ENCODE measurements around the gene PLB1. TPM values are rescaled to one million over a fixed set of nuclear protein-coding genes. Genes with fewer than 3 reads are reported as not detected.
"Not testable (repeated sequence)": the region's sequence is repeated elsewhere in the genome, so short reads cannot be mapped to it uniquely, and the experiment has no call there.

The PLB1 gene
- total and polyA plus RNA-seq, 2 experiments from 2014 or later: 0.06 to 0.21 TPM

DNA sequence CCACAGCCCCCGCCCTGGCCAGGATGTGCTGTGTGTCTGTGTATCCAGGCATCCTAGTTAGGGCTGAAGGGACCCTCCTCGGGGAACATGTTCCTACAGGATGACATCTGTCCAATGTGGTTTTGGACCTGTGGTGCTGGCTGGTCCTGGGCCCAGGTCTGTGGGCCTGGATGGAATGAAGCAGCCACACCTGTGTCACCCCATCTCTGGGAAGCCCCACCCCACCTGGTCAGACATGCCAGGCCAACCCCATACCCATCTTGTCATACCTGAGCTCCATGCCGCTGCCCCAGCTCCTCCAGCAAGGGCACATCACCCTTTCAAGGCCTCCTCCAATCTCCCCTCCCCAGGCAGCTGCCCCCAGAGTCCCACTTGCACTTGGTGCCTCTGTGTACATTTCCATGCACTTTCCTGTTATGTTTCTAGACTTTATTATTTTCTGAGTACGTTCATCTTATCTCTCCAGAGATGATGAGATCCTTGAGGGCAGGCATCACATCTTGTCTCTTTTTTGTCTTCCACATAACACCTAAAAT is 24.1 kb upstream of the PLB1 start:
- Mint-ChIP-seq H3K4me1 (no peaks in the 10 kb centered on the region; the same call in 2 of the 3 replicates), H3K4me3 (no peak overlapping the region), H3K36me3 (ENCODE audit: low read depth) (no peaks in the 10 kb centered on the region; the same call in 1 of the 3 replicates), H3K27me3 (ENCODE audit: insufficient read depth, low read depth, poor library complexity) (peaks cover 4% of the 10 kb centered on the region), H3K9me3 (peaks cover 11% of the 10 kb centered on the region), H3K27ac (no peak overlapping the region)
- H3F3A ChIP-seq (replicated peaks; ENCODE audit: low read depth): no peaks in the 10 kb centered on the region
- no peaks in the 10 kb centered on the region for H3K4me1 ChIP-seq (ENCODE audit: insufficient read depth)
- TF ChIP-seq STAT1 (IDR thresholded peaks at IDR 0.05; ENCODE audit: unreplicated experiment) (no peak), CREB1 (CRISPR knock-in tag; IDR thresholded peaks at IDR 0.05; ENCODE audit: low read depth) (no peak), ZNF331 (CRISPR knock-in tag; IDR thresholded peaks at IDR 0.05; ENCODE audit: low read depth) (no peak)
- H3K4me3 ChIP-seq: no peak overlapping the region
- H4K20me1 ChIP-seq (replicated peaks; ENCODE audit: insufficient read depth): no peaks in the 10 kb centered on the region
- ATAC-seq (no peak), DNase-seq (ENCODE audit: low spot score) (no peak)
- peaks cover 4% of the 10 kb centered on the region; the same call in 1 of the 2 replicates for H3K9me2 ChIP-seq (ENCODE audit: insufficient read depth)
- H3K36me3 ChIP-seq (ENCODE audit: insufficient read depth): no peaks in the 10 kb centered on the region
- no peaks in the 10 kb centered on the region for H3K27me3 ChIP-seq (ENCODE audit: insufficient read depth)
- no peak overlapping the region for H3K27ac ChIP-seq (ENCODE audit: low read depth)
- no peaks in the 10 kb centered on the region for H3K79me2 ChIP-seq (replicated peaks; ENCODE audit: insufficient read depth)
- H2AFZ ChIP-seq: no peak overlapping the region
- H3K4me2 ChIP-seq: no peak overlapping the region

DNA sequence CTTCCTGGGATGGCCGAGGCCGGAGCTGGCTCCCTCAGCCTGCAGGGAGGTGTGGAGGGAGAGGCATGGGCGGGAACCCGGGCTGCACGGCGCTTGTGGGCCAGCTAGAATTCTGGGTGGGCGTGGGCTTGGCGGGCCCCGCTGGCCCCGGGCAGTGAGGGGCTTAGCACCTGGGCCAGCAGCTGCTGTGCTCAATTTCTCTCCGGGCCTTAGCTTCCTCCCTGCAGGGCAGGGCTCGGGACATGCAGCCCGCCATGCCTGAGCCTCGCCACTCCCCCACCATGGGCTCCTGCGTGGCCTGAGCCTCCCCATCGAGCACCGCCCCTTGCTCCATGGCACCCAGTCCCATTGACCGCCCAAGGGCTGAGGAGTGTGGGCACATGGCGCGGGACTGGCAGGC is 23.2 kb upstream of the PLB1 start:
- H3K36me3 ChIP-seq (ENCODE audit: insufficient read depth); H3K4me2 ChIP-seq; H3K4me3 Mint-ChIP-seq; H3K9me2 ChIP-seq (ENCODE audit: insufficient read depth); H3K4me1 ChIP-seq (ENCODE audit: insufficient read depth); H3K79me2 ChIP-seq (replicated peaks; ENCODE audit: insufficient read depth); ATAC-seq; H3K4me1 Mint-ChIP-seq; DNase-seq (ENCODE audit: low spot score); H3K4me3 ChIP-seq; H3F3A ChIP-seq (replicated peaks; ENCODE audit: low read depth); H3K36me3 Mint-ChIP-seq (ENCODE audit: low read depth); H3K27me3 ChIP-seq (ENCODE audit: insufficient read depth); H2AFZ ChIP-seq; H3K27ac ChIP-seq (ENCODE audit: low read depth); H4K20me1 ChIP-seq (replicated peaks; ENCODE audit: insufficient read depth); H3K27ac Mint-ChIP-seq; H3K27me3 Mint-ChIP-seq (ENCODE audit: insufficient read depth, low read depth, poor library complexity): not testable (repeated sequence)
- H3K9me3 Mint-ChIP-seq: peaks cover 11% of the 10 kb centered on the region

DNA sequence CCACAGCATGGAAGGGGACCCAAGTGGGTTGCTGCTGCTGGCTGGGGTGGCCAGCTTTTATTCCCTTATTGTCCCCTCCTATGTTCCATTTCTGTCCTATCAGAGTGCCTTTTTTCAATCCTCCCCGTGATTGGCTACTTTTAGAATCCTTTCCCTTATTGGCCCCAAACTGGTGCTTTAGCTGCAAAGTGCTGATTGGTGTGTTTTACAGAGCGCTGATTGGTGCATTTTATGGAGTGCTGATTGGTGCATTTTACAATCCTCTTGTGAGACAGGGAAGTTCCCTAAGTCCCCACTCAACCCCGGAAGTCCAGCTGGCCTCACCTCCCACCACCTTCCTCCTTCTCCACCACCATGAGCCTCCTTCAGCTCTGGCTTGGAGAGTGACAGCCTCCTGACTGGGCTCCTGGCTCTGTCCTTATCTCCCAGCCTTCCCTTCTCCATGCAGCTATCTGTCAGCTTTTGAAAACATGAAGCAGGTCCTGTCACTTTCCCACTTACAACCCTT is 20.7 kb upstream of the PLB1 start:
- H3K36me3 Mint-ChIP-seq (ENCODE audit: low read depth): no peaks in the 10 kb centered on the region; the same call in 1 of the 3 replicates
- TF ChIP-seq NANOG (IDR thresholded peaks at IDR 0.05; ENCODE audit: borderline replicate concordance): no peak
- TF ChIP-seq JUNB (IDR thresholded peaks at IDR 0.05; ENCODE audit: unreplicated experiment): no peak
- TF ChIP-seq STAT1 (IDR thresholded peaks at IDR 0.05; ENCODE audit: unreplicated experiment): no peak
- TF ChIP-seq, protein P1, sequence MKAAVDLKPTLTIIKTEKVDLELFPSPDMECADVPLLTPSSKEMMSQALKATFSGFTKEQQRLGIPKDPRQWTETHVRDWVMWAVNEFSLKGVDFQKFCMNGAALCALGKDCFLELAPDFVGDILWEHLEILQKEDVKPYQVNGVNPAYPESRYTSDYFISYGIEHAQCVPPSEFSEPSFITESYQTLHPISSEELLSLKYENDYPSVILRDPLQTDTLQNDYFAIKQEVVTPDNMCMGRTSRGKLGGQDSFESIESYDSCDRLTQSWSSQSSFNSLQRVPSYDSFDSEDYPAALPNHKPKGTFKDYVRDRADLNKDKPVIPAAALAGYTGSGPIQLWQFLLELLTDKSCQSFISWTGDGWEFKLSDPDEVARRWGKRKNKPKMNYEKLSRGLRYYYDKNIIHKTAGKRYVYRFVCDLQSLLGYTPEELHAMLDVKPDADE (IDR thresholded peaks at IDR 0.05): no peak
- no peak for TF ChIP-seq ZNF331 (CRISPR knock-in tag; IDR thresholded peaks at IDR 0.05; ENCODE audit: low read depth)
- TF ChIP-seq, protein P2, sequence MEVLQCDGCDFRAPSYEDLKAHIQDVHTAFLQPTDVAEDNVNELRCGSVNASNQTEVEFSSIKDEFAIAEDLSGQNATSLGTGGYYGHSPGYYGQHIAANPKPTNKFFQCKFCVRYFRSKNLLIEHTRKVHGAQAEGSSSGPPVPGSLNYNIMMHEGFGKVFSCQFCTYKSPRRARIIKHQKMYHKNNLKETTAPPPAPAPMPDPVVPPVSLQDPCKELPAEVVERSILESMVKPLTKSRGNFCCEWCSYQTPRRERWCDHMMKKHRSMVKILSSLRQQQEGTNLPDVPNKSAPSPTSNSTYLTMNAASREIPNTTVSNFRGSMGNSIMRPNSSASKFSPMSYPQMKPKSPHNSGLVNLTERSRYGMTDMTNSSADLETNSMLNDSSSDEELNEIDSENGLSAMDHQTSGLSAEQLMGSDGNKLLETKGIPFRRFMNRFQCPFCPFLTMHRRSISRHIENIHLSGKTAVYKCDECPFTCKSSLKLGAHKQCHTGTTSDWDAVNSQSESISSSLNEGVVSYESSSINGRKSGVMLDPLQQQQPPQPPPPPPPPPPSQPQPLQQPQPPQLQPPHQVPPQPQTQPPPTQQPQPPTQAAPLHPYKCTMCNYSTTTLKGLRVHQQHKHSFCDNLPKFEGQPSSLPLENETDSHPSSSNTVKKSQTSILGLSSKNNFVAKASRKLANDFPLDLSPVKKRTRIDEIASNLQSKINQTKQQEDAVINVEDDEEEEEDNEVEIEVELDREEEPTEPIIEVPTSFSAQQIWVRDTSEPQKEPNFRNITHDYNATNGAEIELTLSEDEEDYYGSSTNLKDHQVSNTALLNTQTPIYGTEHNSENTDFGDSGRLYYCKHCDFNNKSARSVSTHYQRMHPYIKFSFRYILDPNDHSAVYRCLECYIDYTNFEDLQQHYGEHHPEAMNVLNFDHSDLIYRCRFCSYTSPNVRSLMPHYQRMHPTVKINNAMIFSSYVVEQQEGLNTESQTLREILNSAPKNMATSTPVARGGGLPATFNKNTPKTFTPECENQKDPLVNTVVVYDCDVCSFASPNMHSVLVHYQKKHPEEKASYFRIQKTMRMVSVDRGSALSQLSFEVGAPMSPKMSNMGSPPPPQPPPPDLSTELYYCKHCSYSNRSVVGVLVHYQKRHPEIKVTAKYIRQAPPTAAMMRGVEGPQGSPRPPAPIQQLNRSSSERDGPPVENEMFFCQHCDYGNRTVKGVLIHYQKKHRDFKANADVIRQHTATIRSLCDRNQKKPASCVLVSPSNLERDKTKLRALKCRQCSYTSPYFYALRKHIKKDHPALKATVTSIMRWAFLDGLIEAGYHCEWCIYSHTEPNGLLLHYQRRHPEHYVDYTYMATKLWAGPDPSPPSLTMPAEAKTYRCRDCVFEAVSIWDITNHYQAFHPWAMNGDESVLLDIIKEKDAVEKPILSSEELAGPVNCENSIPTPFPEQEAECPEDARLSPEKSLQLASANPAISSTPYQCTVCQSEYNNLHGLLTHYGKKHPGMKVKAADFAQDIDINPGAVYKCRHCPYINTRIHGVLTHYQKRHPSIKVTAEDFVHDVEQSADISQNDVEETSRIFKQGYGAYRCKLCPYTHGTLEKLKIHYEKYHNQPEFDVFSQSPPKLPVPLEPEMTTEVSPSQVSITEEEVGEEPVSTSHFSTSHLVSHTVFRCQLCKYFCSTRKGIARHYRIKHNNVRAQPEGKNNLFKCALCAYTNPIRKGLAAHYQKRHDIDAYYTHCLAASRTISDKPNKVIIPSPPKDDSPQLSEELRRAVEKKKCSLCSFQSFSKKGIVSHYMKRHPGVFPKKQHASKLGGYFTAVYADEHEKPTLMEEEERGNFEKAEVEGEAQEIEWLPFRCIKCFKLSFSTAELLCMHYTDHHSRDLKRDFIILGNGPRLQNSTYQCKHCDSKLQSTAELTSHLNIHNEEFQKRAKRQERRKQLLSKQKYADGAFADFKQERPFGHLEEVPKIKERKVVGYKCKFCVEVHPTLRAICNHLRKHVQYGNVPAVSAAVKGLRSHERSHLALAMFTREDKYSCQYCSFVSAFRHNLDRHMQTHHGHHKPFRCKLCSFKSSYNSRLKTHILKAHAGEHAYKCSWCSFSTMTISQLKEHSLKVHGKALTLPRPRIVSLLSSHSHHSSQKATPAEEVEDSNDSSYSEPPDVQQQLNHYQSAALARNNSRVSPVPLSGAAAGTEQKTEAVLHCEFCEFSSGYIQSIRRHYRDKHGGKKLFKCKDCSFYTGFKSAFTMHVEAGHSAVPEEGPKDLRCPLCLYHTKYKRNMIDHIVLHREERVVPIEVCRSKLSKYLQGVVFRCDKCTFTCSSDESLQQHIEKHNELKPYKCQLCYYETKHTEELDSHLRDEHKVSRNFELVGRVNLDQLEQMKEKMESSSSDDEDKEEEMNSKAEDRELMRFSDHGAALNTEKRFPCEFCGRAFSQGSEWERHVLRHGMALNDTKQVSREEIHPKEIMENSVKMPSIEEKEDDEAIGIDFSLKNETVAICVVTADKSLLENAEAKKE (CRISPR knock-in tag; IDR thresholded peaks at IDR 0.05): no peak
- no peak for TF ChIP-seq EZH2 (IDR thresholded peaks at IDR 0.05; ENCODE audit: low read depth, unreplicated experiment)
- TF ChIP-seq ZNF114 (CRISPR knock-in tag; IDR thresholded peaks at IDR 0.05): no peak
- TF ChIP-seq POLR2AphosphoS5 (IDR thresholded peaks at IDR 0.05; ENCODE audit: low read depth): no peak

More for the DNA sequence above, 20.7 kb upstream of the PLB1 start:
- peaks cover 11% of the 10 kb centered on the region for H3K9me3 Mint-ChIP-seq
- no peaks in the 10 kb centered on the region for H3K79me2 ChIP-seq (replicated peaks; ENCODE audit: insufficient read depth)
- H3F3A ChIP-seq (replicated peaks; ENCODE audit: low read depth): no peaks in the 10 kb centered on the region
- no peak overlapping the region for H3K27ac ChIP-seq (ENCODE audit: low read depth)
- no peak overlapping the region for H3K4me3 Mint-ChIP-seq
- H3K9me2 ChIP-seq (ENCODE audit: insufficient read depth): peaks cover 4% of the 10 kb centered on the region; the same call in 1 of the 2 replicates
- no peaks in the 10 kb centered on the region for H3K36me3 ChIP-seq (ENCODE audit: insufficient read depth)
- H3K4me3 ChIP-seq: no peak overlapping the region
- no peak for DNase-seq (ENCODE audit: low spot score)
- H3K4me2 ChIP-seq: no peak overlapping the region
- no peak overlapping the region for H3K27ac Mint-ChIP-seq
- H4K20me1 ChIP-seq (replicated peaks; ENCODE audit: insufficient read depth): no peaks in the 10 kb centered on the region
- no peak for ATAC-seq
- H3K27me3 ChIP-seq (ENCODE audit: insufficient read depth): no peaks in the 10 kb centered on the region
- peaks cover 3% of the 10 kb centered on the region for H3K27me3 Mint-ChIP-seq (ENCODE audit: insufficient read depth, low read depth, poor library complexity)
- no peak overlapping the region for H2AFZ ChIP-seq
- no peaks in the 10 kb centered on the region for H3K4me1 ChIP-seq (ENCODE audit: insufficient read depth)
- H3K4me1 Mint-ChIP-seq: no peaks in the 10 kb centered on the region; the same call in 2 of the 3 replicates
